GM19395 (cell line): ENCODE data around the gene DENND5A.
A peak's percentile ranks its signal among the peaks of the same experiment; 100 is the strongest.

Source experiments
- ATAC-seq: cut with Tn5 transposase; IDR thresholded peaks from one replicate; pipeline ENCODE4 v1.9.1; 2021; ENCODE audit warnings: mild to moderate bottlenecking, moderate library complexity; ENCODE audit not compliant: unreplicated experiment

The DENND5A gene

DNA sequence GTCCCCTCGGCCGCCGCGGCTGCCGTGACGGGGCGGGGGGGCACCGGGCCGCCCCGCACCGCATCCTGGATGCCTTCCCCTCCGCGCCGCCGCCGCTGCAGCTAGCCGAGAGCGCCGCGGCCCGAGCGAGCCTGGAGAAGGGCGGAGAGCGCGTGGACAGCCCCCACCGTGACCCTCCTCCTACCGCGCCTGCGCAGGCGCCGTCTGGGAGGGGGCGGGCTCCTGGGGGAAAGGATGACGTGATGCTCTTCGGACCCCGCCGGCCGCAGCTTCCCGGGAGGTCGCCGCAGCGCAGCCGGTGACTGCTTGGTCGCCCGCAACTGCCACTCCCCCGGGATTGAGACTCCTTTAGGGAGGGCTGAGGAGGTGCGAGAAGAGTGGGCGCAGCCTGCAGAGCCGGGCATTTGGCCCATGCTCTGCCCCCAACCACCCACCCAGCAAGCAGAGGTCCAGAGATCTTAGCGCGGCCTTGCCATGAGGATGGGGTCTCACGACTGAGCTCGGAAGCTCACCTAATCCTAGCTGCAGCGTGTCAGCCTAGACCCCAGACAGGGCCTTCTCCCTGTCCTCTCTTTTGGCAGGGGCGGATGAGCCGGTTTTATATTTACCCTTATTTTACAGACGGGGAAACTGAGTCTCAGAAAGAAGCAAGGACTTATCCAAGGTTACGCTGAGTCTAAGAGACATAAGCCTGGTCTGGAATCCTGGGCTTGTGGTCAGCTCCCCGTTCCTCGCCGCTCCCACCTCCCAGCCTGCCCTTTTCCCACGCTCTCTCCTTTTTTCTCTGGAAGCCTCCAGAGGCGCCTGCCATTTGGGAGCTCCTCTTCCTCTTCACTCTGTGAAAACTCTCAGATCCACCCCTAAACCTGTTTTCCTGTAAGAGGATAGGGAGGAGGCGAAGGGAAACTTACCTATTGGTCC lies at the start of gene DENND5A:
Gene DENND5A, minus strand, starts transcription at position 140 of the 921 bp plus-strand sequence. CDS start 281 bp downstream, outside the sequence.
- peak; percentile 27 for ATAC-seq

DNA sequence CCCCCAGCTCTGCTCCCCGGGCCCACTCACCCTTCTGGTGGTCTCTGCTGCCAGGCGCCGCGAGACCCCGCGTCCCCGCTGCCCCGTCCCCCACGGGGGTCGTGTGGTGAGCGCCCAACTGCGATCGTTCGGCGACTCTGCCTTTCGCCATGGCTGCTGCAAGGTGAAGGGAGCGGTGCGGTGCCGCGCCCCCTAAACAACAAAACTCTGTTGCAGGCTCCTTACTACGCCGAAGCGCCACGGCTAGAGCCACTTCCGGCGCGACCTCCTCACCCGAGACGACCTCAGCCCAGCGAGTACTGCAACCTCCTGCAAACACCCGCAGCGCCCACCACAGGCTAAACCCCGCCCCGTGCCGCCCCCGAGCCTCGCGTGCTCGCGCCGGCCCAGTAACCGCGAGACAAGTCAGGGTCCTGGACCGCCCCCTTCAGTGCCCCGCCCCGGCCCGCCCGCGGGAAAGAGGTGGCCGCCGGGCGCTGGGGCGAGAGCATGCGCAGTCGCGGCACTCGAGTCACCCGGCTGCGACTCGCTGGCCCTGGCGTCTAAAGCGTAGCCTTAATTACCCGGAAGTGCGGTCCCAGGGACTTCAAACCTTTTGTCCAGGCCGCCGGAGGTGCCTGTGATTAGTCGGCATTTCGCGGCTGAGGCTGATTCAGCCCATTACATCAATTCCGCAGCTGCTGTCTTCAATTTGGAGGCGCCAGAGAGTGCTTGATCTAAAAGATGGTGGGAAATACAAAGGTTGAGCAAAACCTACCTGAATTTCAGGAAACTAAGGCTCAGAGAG lies 49.3 kb upstream of the DENND5A start, which contains the start of gene TMEM41B:
Gene TMEM41B, minus strand, starts transcription at position 303 of the 787 bp plus-strand sequence. Its CDS starts 152 bp downstream, at position 151.
- peak; percentile 98 for ATAC-seq

GRCh38 chr11:9313648-9314290 lies 48.6 kb upstream of the DENND5A start:
- peak; percentile 25 for ATAC-seq

GRCh38 chr11:9310485-9311090 lies 45.4 kb upstream of the DENND5A start:
- no peak for ATAC-seq

GRCh38 chr11:9304178-9304577 lies 39.0 kb upstream of the DENND5A start:
- ATAC-seq, result no peak

DNA sequence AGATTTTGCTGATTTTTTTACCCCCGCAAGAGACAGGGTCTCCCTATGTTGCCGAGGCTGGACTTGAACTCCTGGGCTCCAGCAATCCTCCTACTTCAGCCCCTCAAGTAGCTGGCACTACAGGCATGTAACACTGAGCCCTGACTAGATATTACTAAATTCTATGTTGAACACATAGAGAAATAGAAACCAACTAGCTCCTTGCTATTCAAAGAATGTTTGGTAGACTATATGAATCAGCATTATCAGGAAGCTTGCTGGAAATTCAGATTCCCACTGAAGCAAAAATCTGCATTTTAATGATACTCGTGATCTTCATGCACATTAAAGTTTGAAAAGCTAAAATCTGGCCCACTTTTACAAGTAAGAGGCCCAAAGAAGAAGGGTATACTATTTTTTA lies 37.3 kb upstream of the DENND5A start:
- ATAC-seq, result no peak

- no peak for ATAC-seq
Measured at GRCh38 chr11:9301720-9302119, 36.6 kb upstream of the DENND5A start.

GRCh38 chr11:9293646-9294045 lies 28.5 kb upstream of the DENND5A start:
- no peak for ATAC-seq

DNA sequence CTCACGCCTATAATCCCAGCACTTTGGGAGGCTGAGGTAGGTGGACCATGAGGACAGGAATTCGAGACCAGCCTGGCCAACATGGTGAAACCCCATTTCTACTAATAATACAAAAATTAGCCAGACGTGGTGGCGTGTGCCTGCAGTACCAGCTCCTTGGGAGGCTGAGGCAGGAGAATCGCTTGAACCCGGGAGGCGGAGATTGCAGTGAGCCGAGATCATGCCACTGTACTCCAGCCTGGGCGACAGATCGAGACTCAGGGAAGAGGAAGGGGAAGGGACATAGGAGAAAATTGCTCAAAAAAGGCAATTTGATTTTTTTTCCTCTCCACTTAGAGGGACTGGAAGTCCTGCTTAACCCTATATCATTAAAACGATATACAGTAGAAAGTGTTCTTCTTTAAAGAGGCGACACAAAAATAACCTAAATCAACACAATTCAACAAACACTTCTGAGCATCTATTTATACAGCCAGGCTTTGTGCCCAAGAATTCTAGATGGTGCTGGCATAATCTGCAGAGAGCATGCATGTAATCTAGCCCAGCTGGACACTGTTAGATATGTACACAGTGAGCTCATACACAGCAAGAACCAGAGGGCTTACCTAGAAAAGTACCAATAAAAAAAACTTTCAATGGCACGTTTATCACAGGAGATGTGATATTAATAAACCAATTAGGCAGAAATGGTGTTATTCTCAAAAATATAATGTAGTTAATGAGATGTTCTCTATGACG lies 20.9 kb upstream of the DENND5A start:
- no peak for ATAC-seq

DNA sequence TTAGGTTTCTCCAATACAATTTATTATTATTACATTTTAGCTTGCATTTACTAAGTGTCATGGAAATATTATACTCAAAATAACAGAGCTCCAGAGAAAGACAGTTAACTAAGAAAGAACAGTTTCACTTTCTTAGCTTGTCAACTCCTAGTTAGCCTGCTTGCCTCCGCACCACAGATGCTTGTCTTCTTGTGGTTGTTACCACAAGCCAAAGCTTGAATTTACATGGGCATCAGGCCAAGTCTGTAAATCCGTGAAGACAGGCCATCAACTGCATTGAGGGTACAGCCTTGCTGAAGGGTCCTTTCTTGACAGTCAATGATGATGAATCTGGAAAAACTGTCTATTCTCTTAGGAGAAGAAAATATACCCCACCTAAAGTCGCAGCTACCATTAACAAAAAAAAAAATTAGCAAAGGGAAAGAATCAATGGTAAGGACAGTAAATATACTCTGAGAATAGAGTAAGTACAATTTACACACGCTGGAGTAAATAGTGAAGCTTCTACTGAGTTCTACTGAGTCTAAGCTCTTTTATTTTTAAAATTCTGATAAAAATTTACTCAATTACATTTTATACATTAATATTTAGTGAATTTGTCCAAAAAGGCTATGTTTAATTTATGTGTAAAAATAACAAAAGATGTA lies 15.6 kb upstream of the DENND5A start:
- ATAC-seq, result peak; percentile 96

- ATAC-seq, result no peak
Measured at GRCh38 chr11:9277176-9277575, 12.0 kb upstream of the DENND5A start.

GRCh38 chr11:9276571-9276970 lies 11.4 kb upstream of the DENND5A start:
- ATAC-seq, result no peak

DNA sequence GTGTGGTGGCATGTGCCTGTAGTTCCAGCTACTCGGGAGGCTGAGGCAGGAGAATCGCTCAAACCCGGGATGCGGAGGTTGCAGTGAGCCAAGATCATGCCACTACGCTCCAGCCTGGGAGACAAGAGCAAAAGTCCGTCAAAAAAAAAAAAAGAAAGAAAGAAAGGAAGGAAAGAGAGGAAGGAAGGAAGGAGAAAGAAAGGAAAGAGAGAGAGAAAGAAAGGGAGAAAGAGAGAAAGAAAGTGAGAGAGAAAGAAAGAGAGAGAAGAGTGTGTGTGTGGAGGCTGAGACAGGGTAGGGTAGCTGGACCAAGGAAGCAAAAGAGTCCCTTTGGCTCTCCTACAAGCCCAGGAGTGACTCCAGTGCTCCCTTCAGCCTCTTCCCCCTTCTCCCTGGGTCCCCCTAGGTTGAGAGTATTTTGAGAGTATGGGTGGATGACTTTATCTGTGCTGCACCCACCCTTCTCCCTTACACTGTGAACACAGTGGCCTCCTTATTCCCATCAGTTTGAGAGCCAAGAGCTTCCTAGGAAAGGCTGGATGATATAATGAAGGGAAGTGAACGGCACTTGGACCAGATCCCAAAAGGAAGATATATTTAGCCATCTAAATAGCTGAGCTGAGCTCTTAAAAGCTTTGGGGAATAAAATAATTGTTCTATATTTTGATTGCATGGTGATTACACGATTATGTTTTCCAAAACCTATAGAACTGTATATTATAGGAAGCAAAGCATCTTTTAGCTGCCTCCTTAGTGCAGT lies 9.5 kb upstream of the DENND5A start:
- no peak for ATAC-seq

- ATAC-seq, result no peak
Measured at GRCh38 chr11:9273376-9274336, 8.5 kb upstream of the DENND5A start.

GRCh38 chr11:9269492-9270013 lies 4.4 kb upstream of the DENND5A start:
- no peak for ATAC-seq

DNA sequence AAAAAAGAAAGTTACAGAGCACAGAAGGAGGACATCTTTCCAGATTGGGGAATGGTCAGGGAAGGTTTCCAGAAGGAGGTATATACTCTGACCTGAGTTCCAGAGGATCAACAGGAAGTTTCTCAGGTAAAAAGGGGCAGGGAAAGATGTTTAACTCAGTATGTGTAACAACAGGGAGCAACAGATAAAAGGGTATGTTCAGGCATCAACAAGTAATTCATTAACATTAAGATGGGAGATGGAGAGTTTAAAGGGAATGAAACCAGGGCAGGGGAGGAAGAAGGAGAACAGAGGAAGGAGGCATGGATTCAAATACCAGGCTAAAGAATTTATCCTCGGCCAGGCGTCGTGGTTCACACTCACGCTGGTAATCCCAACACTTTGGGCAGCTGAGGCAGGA lies 2.5 kb upstream of the DENND5A start:
- no peak for ATAC-seq

DNA sequence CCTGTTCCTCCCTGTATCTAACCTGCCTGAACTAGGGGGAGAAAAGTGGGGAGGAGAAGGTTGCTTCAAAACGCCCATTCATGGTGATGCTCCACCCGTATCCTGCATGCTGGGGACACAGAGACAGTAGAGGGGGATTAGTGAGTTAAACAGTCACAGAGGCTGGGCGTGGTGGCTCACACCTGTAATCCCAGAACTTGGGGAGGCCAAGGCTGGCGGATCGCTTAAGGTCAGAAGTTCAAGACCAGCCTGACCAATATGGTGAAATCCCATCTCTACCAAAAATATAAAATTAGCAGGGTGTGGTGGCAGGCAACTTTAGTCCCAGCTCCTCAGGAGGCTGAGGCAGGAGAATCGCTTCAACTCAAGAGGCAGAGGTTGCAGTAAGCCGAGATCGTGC lies 1.8 kb upstream of the DENND5A start:
- no peak for ATAC-seq
